H1 (cell line): ENCODE data around the gene AGBL1. TPM values are rescaled to one million over a fixed set of nuclear protein-coding genes. Genes with fewer than 3 reads are reported as not detected.

Experiments used
- CTCF ChIA-PET: fragments of 300-600 bp; sonication (Branson Sonifier 250); formaldehyde crosslinking; loops from one replicate; lab custom pipeline; 2021; ENCODE audit not compliant: partially characterized antibody; lab: Charles Lee
- POLR2A ChIA-PET: fragments of 300-600 bp; sonication (Branson Sonifier 250); formaldehyde crosslinking; loops from one replicate; lab custom pipeline; 2021; ENCODE audit warnings: inconsistent platforms; ENCODE audit not compliant: partially characterized antibody; lab: Charles Lee
- DNase-seq, 2 experiments: peaks; one replicate each; pipeline versions ENCODE4 v3.0.0 to v3.0.0-alpha.2; 2010 to 2022; ENCODE audit warnings: low spot score in 2 of 2, low read depth in 1 of 2, mixed read lengths in 1 of 2
- FAIRE-seq: peaks from 2 replicates; lab custom pipeline; 2011; peaks lifted over from hg19 to GRCh38; lab: Jason Lieb, UNC
- H2AFZ ChIP-seq: 2 replicates; pipeline ENCODE4 v1.8.1; 2012; ENCODE audit warnings: low read length, inconsistent platforms
- H2AK5ac ChIP-seq: 2 replicates; pipeline ENCODE4 v1.6.1; 2013; ENCODE audit warnings: low read depth, low read length
- H2BK120ac ChIP-seq: replicated peaks from 2 replicates; pipeline ENCODE3; 2013; ENCODE audit warnings: low read depth, low read length, inconsistent platforms
- H2BK12ac ChIP-seq: 2 replicates; pipeline ENCODE4 v1.6.1; 2013; ENCODE audit warnings: low read depth, low read length
- H2BK15ac ChIP-seq: 2 replicates; pipeline ENCODE4 v1.6.1; 2013; ENCODE audit warnings: low read length
- H2BK20ac ChIP-seq: 2 replicates; pipeline ENCODE4 v1.6.1; 2013; ENCODE audit warnings: low read length
- H2BK5ac ChIP-seq: 2 replicates; pipeline ENCODE4 v1.6.1; 2013; ENCODE audit warnings: low read depth, low read length
- H3K14ac ChIP-seq: 2 replicates; pipeline ENCODE4 v1.6.1; 2013; ENCODE audit warnings: inconsistent platforms; ENCODE audit not compliant: insufficient read length
- H3K18ac ChIP-seq: 2 replicates; pipeline ENCODE4 v1.6.1; 2013; ENCODE audit warnings: low read length; ENCODE audit errors: extremely low read depth
- H3K23ac ChIP-seq: 2 replicates; pipeline ENCODE4 v1.6.1; 2013; ENCODE audit warnings: inconsistent platforms; ENCODE audit not compliant: insufficient read length
- H3K23me2 ChIP-seq: 2 replicates; pipeline ENCODE4 v1.6.1; 2013; ENCODE audit warnings: low read depth, low read length
- H3K27ac ChIP-seq: 2 replicates; pipeline ENCODE4 v1.6.1; 2011; ENCODE audit warnings: low read depth, low read length, inconsistent platforms
- H3K27me3 ChIP-seq, 4 experiments: replicated peaks in 1 of 4; 1 replicate in 1 of 4; 2 replicates in 3 of 4; pipeline versions ENCODE4 v1.6.1 to v1.8.1; 2011 to 2013; ENCODE audit warnings: low read length in 3 of 4, mild to moderate bottlenecking in 3 of 4, inconsistent platforms in 2 of 4, mixed read lengths in 2 of 4, moderate library complexity in 1 of 4; ENCODE audit not compliant: control insufficient read depth in 3 of 4, insufficient read depth in 3 of 4; ENCODE audit errors: extremely low read depth in 1 of 4
- H3K36me3 ChIP-seq, 4 experiments: 2 replicates each; pipeline versions ENCODE4 v1.6.1 to v1.8.1; 2011 to 2013; ENCODE audit warnings: mild to moderate bottlenecking in 4 of 4, low read length in 3 of 4, moderate library complexity in 2 of 4, control low read depth in 1 of 4, inconsistent platforms in 1 of 4; ENCODE audit not compliant: insufficient read depth in 4 of 4, control insufficient read depth in 2 of 4
- H3K4ac ChIP-seq: replicated peaks from 2 replicates; pipeline ENCODE3; 2013; ENCODE audit warnings: low read length, low read depth, mixed read lengths, inconsistent platforms; ENCODE audit not compliant: insufficient read length
- H3K4me1 ChIP-seq, 4 experiments: replicated peaks in 1 of 4; 1 replicate in 1 of 4; 2 replicates in 3 of 4; pipeline versions ENCODE4 v1.6.1 to v1.8.1; 2011 to 2013; ENCODE audit warnings: low read length in 3 of 4, inconsistent platforms in 2 of 4, mixed read lengths in 1 of 4; ENCODE audit not compliant: insufficient read depth in 4 of 4, control insufficient read depth in 3 of 4
- H3K4me2 ChIP-seq, 2 experiments: 2 replicates each; pipeline versions ENCODE4 v1.6.1 to v1.8.1; 2011 to 2013; ENCODE audit warnings: low read depth in 2 of 2, low read length in 2 of 2, control low read depth in 1 of 2, inconsistent platforms in 1 of 2, mild to moderate bottlenecking in 1 of 2; ENCODE audit not compliant: insufficient read depth in 1 of 2
- H3K4me3 ChIP-seq, 4 experiments: fragments of 200-600, 300-600 bp in 1 of 4; sonication (generic), shearing (Covaris generic), sonication (Bioruptor Twin) in 1 of 4; 2 replicates each; pipeline versions ENCODE4 v1.5.1 to v1.8.1; 2011 to 2016; ENCODE audit warnings: low read length in 4 of 4, low read depth in 3 of 4, control low read depth in 2 of 4, inconsistent platforms in 2 of 4, mild to moderate bottlenecking in 2 of 4, mixed read lengths in 1 of 4, moderate library complexity in 1 of 4; ENCODE audit not compliant: insufficient read depth in 2 of 4; ENCODE audit errors: extremely low read depth in 1 of 4
- H3K56ac ChIP-seq: replicated peaks from 2 replicates; pipeline ENCODE3; 2013; ENCODE audit warnings: low read depth, mild to moderate bottlenecking, mixed read lengths, low read length, inconsistent platforms; ENCODE audit not compliant: insufficient read length
- H3K79me1 ChIP-seq: 2 replicates; pipeline ENCODE4 v1.6.1; 2013; ENCODE audit warnings: low read depth, low read length, control low read depth
- H3K79me2 ChIP-seq, 2 experiments: 2 replicates each; pipeline versions ENCODE4 v1.6.1 to v1.8.1; 2012 to 2013; ENCODE audit warnings: low read length in 2 of 2, mild to moderate bottlenecking in 2 of 2, inconsistent platforms in 1 of 2; ENCODE audit not compliant: insufficient read depth in 2 of 2, control insufficient read depth in 1 of 2
- H3K9ac ChIP-seq, 4 experiments: replicated peaks in 1 of 4; 1 replicate in 1 of 4; 2 replicates in 3 of 4; pipeline versions ENCODE4 v1.6.1 to v1.8.1; 2011 to 2013; ENCODE audit warnings: low read depth in 3 of 4, low read length in 3 of 4, control low read depth in 2 of 4, mild to moderate bottlenecking in 2 of 4, moderate library complexity in 2 of 4, inconsistent platforms in 1 of 4; ENCODE audit errors: extremely low read depth in 1 of 4
- H3K9me3 ChIP-seq, 2 experiments: 2 replicates each; pipeline versions ENCODE4 v1.6.1 to v1.8.1; 2012 to 2013; ENCODE audit warnings: mild to moderate bottlenecking in 2 of 2, moderate library complexity in 2 of 2, control low read depth in 1 of 2, inconsistent platforms in 1 of 2, low read depth in 1 of 2, low read length in 1 of 2, mixed read lengths in 1 of 2; ENCODE audit not compliant: insufficient read depth in 2 of 2
- H4K20me1 ChIP-seq, 2 experiments: replicated peaks in 1 of 2; 2 replicates each; pipeline versions ENCODE3 to v1.8.1; 2011 to 2013; ENCODE audit warnings: inconsistent platforms in 2 of 2, low read length in 2 of 2, mild to moderate bottlenecking in 1 of 2; ENCODE audit not compliant: insufficient read depth in 2 of 2, control insufficient read depth in 1 of 2
- H4K5ac ChIP-seq: 2 replicates; pipeline ENCODE4 v1.6.1; 2013; ENCODE audit warnings: low read length, low read depth, mixed read lengths, inconsistent platforms; ENCODE audit not compliant: insufficient read length
- H4K8ac ChIP-seq: 2 replicates; pipeline ENCODE4 v1.8.0; 2013; ENCODE audit warnings: mild to moderate bottlenecking, moderate library complexity, low read length, inconsistent platforms; ENCODE audit not compliant: insufficient read depth; ENCODE audit errors: extremely low read depth
- H4K91ac ChIP-seq: replicated peaks from 2 replicates; pipeline ENCODE3; 2013; ENCODE audit warnings: low read length, mixed read lengths, inconsistent platforms; ENCODE audit not compliant: insufficient read length
- EP300 ChIP-seq, 2 experiments: IDR thresholded peaks; 1 replicate in 1 of 2; 2 replicates in 1 of 2; pipeline ENCODE4 v1.6.1; 2011 to 2012; ENCODE audit warnings: low read depth in 2 of 2, low read length in 2 of 2, mild to moderate bottlenecking in 2 of 2, borderline replicate concordance in 1 of 2, inconsistent platforms in 1 of 2, moderate library complexity in 1 of 2
- FOSL1 ChIP-seq: IDR thresholded peaks from 2 replicates; pipeline ENCODE4 v1.6.1; 2011; ENCODE audit warnings: mild to moderate bottlenecking, low read depth, low read length, moderate library complexity; ENCODE audit not compliant: insufficient read depth
- SRF ChIP-seq: IDR thresholded peaks from 2 replicates; pipeline ENCODE4 v1.6.1; 2011; ENCODE audit warnings: mild to moderate bottlenecking, low read depth, low read length, moderate library complexity
- WGBS, 2 experiments: shearing (Covaris generic) in 1 of 2; methylation state at CpG; one replicate each; pipeline versions ENCODE4 v1.1.6 to v1.1.7; 2013 to 2015; ENCODE audit warnings: low lambda C conversion rate in 2 of 2, mixed read lengths in 2 of 2, inconsistent platforms in 1 of 2, low coverage in 1 of 2, missing lambda C conversion rate in 1 of 2; ENCODE audit not compliant: insufficient replicate concordance in 2 of 2, insufficient coverage in 1 of 2, insufficient read length in 1 of 2; ENCODE audit errors: extremely low coverage in 1 of 2, missing lambda C conversion rate in 1 of 2; 5-methylcytosine and 5-hydroxymethylcytosine counted together
- polyA plus RNA-seq, 7 experiments: library from polyadenylated mRNA; depleted of rRNA in 3 of 7; stranded (reverse) in 5 of 7; unstranded in 2 of 7; fragments of >200 nt in 5 of 7; fragments of 200-250 nt in 2 of 7; gene quantifications; 1 replicate in 5 of 7; 2 replicates in 1 of 7; 4 replicates in 1 of 7; pipeline versions ENCODE4 v1.2.1 to v1.2.3, GENCODE V29; 2011 to 2013; ENCODE audit warnings: missing spikeins in 2 of 7, mixed read lengths in 2 of 7
- total RNA-seq: library from RNA; stranded (reverse); fragmentation: NEBNext Ultra II Directional; extraction: Animal tissue kit (Norgen Biotek cat#: 25700); gene quantifications from 2 replicates; pipeline ENCODE4 v1.2.1, GENCODE V29; 2021

AGBL1 gene
- total and polyA plus RNA-seq, 2 of the 8 experiments (the other 6 are each of a cell fraction or from before 2014, with no cell fraction given): not detected

DNA sequence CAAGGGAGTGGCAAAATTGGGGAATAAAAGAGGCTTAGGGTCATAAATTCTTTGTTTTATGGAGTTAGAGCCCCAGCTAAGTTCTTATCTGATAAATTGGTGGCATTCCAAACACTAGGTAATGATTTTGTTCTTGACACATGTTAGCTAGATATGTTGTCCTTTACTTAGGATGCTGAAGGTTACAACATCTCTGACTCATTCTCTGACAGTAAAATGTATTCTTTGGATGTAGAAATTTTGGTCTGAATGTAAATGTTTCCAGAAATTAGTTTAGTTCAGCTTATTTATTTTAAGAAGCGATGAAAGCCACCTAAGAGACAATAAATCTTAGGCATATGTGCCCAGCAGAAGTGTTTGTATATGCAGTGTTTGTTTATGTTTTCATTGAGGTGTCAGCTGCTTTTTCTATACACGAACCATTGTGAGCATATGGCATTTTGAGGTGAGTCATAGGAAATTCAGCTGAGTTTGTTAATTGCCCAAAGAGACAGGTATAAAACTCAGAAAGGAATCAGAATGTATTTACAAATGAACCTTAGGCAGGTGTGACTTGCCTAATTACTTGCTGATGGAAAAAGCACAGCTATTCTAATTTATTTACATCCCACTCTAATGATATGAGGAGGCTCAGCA is 247.7 kb downstream of the AGBL1 start:
- FAIRE-seq: no peak

More for the DNA sequence above, 247.7 kb downstream of the AGBL1 start:
- no peaks in the 10 kb centered on the region for H3K36me3 ChIP-seq
- no peak overlapping the region for H3K4me2 ChIP-seq
- H2AK5ac ChIP-seq: no peak overlapping the region
- H3K9ac ChIP-seq: no peak overlapping the region
- peaks cover 17 to 20% of the 10 kb centered on the region in 2 experiments for H3K9me3 ChIP-seq
- no peak overlapping the region for H3K18ac ChIP-seq
- no peak overlapping the region for H2BK15ac ChIP-seq
- H3K4me3 ChIP-seq: no peak overlapping the region
- no peaks in the 10 kb centered on the region for H3K23me2 ChIP-seq
- H2BK5ac ChIP-seq: no peak overlapping the region
- no peak overlapping the region for H2BK20ac ChIP-seq
- H3K4ac ChIP-seq: no peak overlapping the region
- no peak overlapping the region for H3K14ac ChIP-seq
- peaks cover 0 to 2% (median under 1%) of the 10 kb centered on the region in 4 experiments; a peak in 2 of 7 replicates for H3K4me1 ChIP-seq
- CTCF ChIA-PET: interaction anchor here (1.5 kb wide), 1 partner anchor 13 kb away, joined by 3 read pairs; no protein-coding TSS in a partner anchor
- WGBS, 2 experiments: 92% methylated on average over 2 of the region's 2 CpGs; no CpG with 5 or more reads in 1 of the 2 experiments
- no peaks in the 10 kb centered on the region for H3K79me2 ChIP-seq
- no peaks in the 10 kb centered on the region for H3K27me3 ChIP-seq
- H3K23ac ChIP-seq: no peak overlapping the region
- H4K5ac ChIP-seq: no peak overlapping the region
- no peak overlapping the region for H3K56ac ChIP-seq
- no peak overlapping the region for H3K27ac ChIP-seq
- no peak overlapping the region for H4K8ac ChIP-seq
- POLR2A ChIA-PET: interaction anchor here (0.7 kb wide), 1 partner anchor 16 kb away, joined by 3 read pairs; no protein-coding TSS in a partner anchor
- no peak overlapping the region for H2AFZ ChIP-seq
- DNase-seq: no peak
- TF ChIP-seq FOSL1: no peak
- no peak for TF ChIP-seq SRF
- TF ChIP-seq EP300 (IDR thresholded peaks at IDR 0.05; ENCODE audit: borderline replicate concordance in 1 of 2, low read depth in 2 of 2, low read length in 2 of 2): no peak
- no peak overlapping the region for H2BK12ac ChIP-seq
- H3K79me1 ChIP-seq: no peaks in the 10 kb centered on the region
- no peak overlapping the region for H4K91ac ChIP-seq
- no peak overlapping the region for H2BK120ac ChIP-seq
- H4K20me1 ChIP-seq: no peaks in the 10 kb centered on the region
